SJCRH30 (cell line): ENCODE measurements around the gene LCN1. TPM values are rescaled to one million over a fixed set of nuclear protein-coding genes. Genes with fewer than 3 reads are reported as not detected.
"Not testable (repeated sequence)": the region's sequence is repeated elsewhere in the genome, so short reads cannot be mapped to it uniquely, and the experiment has no call there.

Experiments used
- DNase-seq, 2 experiments: peaks; one replicate each; pipeline ENCODE4 v3.0.0-alpha.2; 2015 to 2020
- H3K27ac ChIP-seq: fragments of 250-450 bp; sonication (Bioruptor Pico); 2 replicates; pipeline ENCODE4 v1.5.1; 2020; ENCODE audit warnings: mild to moderate bottlenecking, moderate library complexity
- H3K27me3 ChIP-seq: fragments of 250-450 bp; sonication (Bioruptor Pico); 2 replicates; pipeline ENCODE4 v1.5.1; 2020; ENCODE audit warnings: mild to moderate bottlenecking, moderate library complexity
- H3K36me3 ChIP-seq: fragments of 250-450 bp; sonication (Bioruptor Pico); 2 replicates; pipeline ENCODE4 v1.5.1; 2020; ENCODE audit warnings: mild to moderate bottlenecking, moderate library complexity
- H3K4me1 ChIP-seq: fragments of 250-450 bp; sonication (Bioruptor Pico); 2 replicates; pipeline ENCODE4 v1.5.1; 2020; ENCODE audit warnings: mild to moderate bottlenecking, moderate library complexity
- H3K4me3 ChIP-seq: fragments of 250-450 bp; sonication (Bioruptor Pico); 2 replicates; pipeline ENCODE4 v1.5.1; 2020; ENCODE audit warnings: mild to moderate bottlenecking, moderate library complexity
- H3K9me3 ChIP-seq: fragments of 250-450 bp; sonication (Bioruptor Pico); replicated peaks from 2 replicates; pipeline ENCODE4 v1.5.1; 2020; ENCODE audit warnings: mild to moderate bottlenecking, moderate library complexity
- total RNA-seq: library from RNA; depleted of rRNA; stranded (reverse); fragments of >200 nt; shearing (Covaris generic); gene quantifications from 2 replicates; pipeline ENCODE4 v1.2.3, GENCODE V29; 2014

Gene LCN1
- total RNA-seq, 1 experiment from 2014 or later = not detected

DNA sequence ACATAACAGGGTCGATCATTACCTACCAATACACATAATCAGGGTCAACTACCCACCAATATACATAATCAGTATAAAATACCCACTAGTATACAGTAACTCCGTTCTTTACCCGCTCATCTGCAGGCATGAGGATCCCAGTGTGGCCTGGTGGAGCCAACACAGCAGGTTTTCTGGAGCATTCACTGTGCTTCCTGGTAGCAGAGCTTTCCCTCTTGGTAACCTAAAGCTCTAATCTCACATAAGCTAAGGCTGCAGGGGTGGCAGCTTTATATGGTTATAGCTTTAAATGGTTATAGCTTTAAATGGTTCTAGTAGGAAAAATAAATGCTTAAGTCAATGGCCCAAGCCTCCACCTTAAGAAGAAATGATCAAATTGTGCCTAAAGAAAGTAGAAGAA, 11.9 kb downstream of the LCN1 start:
- Histone ChIP-seq H3K9me3 (no peaks in the 10 kb centered on the region), H3K4me1 (no peaks in the 10 kb centered on the region), H3K4me3 (no peak overlapping the region), H3K36me3 (no peaks in the 10 kb centered on the region), H3K27me3 (peaks cover 17% of the 10 kb centered on the region), H3K27ac (no peak overlapping the region)
- DNase-seq = no peak

DNA sequence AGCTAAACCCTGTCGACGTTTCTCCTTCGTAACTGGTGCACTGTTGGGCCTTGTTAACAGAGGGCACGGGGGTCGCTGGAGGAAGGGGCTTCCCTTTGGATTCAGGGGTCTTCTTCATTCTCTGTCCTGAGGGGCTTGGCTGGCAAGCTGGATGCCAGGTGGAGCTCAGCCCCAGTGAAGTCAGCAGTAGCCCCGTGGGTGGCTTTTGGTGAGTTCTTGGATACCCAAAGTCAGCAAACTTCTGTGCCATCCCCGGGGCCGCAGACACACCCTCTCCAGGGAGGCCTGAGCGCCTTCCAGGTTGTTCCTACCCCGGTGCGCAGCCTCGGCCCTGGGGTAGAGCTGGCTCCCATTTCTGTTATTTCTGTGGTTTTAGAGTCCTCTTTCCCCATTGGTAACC, 12.4 kb downstream of the LCN1 start:
- no peak overlapping the region for H3K27ac ChIP-seq
- H3K36me3 ChIP-seq = no peaks in the 10 kb centered on the region
- H3K4me1 ChIP-seq = no peaks in the 10 kb centered on the region
- H3K4me3 ChIP-seq = no peak overlapping the region
- H3K27me3 ChIP-seq = peaks cover 14% of the 10 kb centered on the region
- no peak for DNase-seq
- H3K9me3 ChIP-seq = no peaks in the 10 kb centered on the region

DNA sequence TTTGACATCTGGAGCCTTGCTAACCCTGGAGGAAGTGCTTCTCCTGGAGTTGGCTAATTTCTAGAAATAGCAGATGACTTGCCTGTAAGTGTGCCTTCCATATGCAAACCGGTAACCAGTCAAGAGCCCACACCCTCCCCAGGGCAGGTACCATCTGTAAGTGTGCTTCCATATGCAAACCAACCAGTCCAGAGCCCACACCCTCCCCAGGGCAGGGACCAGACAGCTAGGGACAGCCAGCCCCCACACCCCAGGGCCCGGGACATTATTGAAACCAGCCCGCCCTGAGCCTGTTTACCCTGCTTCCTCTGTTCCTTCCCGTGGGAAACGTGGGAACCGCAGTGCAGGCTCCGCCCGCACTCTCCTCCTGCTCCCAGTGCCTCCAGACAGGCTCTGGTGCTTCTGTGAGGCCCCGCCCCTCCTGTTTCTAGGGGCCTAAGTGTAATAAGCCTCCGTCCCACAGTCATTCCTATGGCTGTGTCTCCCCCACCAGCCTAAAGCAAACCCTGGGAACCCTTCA, 13.0 kb downstream of the LCN1 start:
- not testable (repeated sequence) for H3K27ac ChIP-seq, H3K4me1 ChIP-seq, H3K36me3 ChIP-seq, H3K9me3 ChIP-seq, DNase-seq, H3K4me3 ChIP-seq
- H3K27me3 ChIP-seq = peaks cover 12% of the 10 kb centered on the region

DNA sequence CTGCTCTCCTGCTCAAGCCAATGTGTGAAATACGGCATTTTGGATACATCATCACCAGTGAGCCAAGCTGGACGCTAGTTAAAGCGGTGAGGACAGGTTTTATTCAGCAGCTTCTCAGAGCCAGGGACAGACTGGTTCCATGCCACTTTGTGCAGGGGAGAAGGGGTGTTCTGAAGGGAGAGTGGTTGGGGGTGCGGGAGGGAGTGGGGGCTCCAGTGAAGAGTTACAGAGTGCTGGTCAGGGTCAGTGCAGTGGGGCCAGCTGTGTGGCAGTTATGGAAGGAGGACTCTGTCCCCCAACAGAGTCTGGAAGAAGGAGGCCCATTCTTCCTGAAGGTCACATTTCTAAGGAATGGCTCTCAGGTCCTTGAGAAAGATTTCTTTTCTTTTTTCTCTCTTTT, 13.6 kb downstream of the LCN1 start:
- DNase-seq, H3K4me3 ChIP-seq, H3K27ac ChIP-seq, H3K36me3 ChIP-seq, H3K9me3 ChIP-seq, H3K4me1 ChIP-seq: not testable (repeated sequence)
- peaks cover 12% of the 10 kb centered on the region for H3K27me3 ChIP-seq

DNA sequence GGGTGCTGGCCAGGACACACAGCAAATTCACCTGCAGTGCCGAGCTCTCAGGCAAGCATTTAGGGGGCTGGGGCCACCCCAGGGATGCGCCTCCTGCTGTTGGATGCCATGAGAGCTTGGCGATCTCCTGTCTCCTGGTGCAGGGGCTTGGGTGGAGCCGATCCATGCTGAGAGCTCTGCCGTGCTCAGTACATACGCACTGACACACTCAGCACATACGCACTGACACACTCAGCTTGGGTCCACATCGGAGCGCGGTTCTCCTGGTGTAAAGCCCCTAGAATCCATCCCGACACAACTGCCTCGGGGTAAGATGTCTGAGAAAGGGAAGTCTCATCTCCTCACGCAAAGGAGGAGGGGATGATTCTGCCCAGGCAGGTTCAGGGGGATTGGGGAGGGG, 14.4 kb downstream of the LCN1 start:
- H3K4me1 ChIP-seq, H3K27ac ChIP-seq, H3K27me3 ChIP-seq, H3K36me3 ChIP-seq, H3K4me3 ChIP-seq, H3K9me3 ChIP-seq, DNase-seq: not testable (repeated sequence)

DNA sequence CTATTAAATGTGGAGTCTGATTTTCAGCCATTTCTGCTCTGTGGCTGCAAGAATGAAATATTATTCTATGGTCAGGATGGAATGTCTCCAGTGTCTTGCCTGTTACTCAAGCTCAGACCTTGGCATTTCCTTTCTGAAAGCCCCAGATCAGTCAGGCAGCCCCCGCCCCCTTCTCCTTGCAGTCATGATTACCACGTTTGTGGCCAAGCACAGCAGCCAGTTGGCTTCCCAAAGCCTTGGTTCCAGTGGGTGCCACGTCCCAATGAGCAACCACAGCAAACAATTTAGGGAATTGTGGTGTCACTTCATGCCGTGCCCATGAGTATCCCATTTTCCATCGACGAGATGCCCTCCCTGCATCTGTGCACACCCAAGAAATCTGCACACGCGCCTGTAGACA, 15.0 kb downstream of the LCN1 start:
- no peaks in the 10 kb centered on the region for H3K9me3 ChIP-seq
- H3K27ac ChIP-seq = no peak overlapping the region
- H3K4me1 ChIP-seq = no peaks in the 10 kb centered on the region
- H3K36me3 ChIP-seq = no peaks in the 10 kb centered on the region
- peaks cover 6% of the 10 kb centered on the region; the same call in 1 of the 2 replicates for H3K27me3 ChIP-seq
- H3K4me3 ChIP-seq = no peak overlapping the region
- DNase-seq = no peak

DNA sequence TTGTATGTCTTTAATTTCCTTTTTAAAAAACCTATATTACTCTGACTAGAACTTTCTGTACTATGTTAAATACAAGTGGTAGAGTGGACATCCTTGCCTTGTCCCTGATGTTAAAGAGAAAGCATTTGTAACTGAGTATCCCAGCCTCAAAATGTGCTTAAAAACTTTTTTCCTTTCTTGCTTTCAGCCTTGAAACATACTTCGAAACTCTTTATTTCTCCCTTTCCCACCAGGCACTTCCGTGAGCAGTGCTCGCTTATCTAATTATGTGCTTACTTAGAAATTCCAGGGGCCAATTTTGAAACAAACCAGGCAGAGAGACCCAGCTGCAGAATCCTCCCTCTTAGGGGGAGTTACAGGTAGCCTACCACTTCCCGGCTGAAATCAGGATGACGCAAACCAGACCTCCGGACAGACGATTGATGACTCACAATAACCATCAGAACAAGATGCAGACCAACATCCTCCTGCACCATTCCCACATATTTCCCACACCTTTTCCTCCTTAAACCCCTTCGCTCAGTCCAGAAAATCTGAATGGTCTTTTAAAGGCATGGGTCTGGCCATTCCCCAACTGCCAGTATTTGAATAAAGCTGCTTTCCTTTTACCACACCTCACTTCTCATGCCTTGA, 22.1 kb downstream of the LCN1 start:
- H3K27ac ChIP-seq, H3K36me3 ChIP-seq, H3K9me3 ChIP-seq, H3K4me1 ChIP-seq, DNase-seq, H3K27me3 ChIP-seq, H3K4me3 ChIP-seq: not testable (repeated sequence)

DNA sequence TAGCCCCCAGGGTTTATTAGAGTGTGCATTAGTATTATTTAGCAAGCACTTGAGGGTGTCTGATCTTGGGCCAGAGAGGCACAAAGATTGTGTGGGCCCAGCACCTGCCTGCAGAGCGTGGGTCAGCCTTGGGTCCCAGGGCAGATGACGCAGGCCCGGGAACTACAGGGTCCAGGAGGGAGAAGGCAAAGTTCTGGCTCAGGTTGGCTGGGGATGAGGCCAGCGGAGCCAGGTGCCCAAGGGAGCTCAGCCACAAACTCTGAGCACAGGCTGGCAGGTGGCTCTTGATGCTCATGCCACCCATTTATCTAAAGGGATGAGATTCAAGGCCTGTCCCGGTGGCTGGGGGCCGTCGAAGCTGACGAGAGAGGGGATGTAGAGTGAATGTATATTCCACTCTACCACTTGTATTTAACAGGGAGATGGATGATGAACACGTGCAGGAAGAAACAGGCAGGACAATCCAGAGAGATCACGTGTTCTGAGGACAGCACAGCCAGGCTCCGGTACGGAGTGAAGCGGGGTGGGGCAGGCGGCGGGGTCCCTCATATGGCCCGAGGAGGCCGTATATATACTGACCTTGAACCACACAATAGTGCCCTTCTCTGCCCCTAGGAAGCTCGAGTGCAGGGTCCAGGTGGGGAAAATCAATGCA, 23.9 kb downstream of the LCN1 start:
- Histone ChIP-seq H3K4me3 (no peak overlapping the region), H3K27ac (no peak overlapping the region), H3K9me3 (no peaks in the 10 kb centered on the region), H3K27me3 (peaks cover 10% of the 10 kb centered on the region; the same call in 1 of the 2 replicates), H3K36me3 (no peaks in the 10 kb centered on the region), H3K4me1 (no peaks in the 10 kb centered on the region)
- DNase-seq = no peak

DNA sequence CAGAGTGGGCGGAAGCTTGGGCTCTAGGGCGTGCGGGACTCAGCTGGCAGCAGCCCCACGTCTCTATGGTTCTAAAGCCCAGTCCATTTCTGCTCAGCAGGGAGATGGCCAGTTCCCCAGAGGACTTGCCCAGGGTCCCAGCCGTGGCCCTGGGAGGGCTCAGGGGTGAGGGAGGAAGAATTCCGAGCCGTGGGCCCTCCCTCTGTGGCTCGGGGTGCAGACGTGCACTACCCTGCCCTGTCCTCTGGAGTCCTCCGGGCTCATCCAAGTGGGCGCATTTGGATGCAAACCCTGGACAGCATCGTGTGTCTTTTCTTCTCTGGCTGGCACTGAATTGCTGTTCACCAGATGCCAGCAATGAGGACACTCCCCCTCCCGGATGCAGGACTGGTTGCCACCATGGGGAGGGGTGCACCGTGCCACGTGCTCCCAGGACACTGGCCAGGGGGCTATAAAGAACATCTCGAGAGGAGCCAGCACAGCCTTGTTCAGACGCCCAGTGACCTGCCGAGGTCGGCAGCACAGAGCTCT, 24.5 kb downstream of the LCN1 start, which contains the start of gene OBP2A:
OBP2A (plus strand) TSS at position 481 of the 531 bp plus-strand sequence. CDS start 55 bp downstream, outside the sequence.
- DNase-seq, H3K27ac ChIP-seq, H3K4me3 ChIP-seq, H3K4me1 ChIP-seq, H3K9me3 ChIP-seq, H3K36me3 ChIP-seq: not testable (repeated sequence)
- H3K27me3 ChIP-seq = peaks cover 16% of the 10 kb centered on the region

DNA sequence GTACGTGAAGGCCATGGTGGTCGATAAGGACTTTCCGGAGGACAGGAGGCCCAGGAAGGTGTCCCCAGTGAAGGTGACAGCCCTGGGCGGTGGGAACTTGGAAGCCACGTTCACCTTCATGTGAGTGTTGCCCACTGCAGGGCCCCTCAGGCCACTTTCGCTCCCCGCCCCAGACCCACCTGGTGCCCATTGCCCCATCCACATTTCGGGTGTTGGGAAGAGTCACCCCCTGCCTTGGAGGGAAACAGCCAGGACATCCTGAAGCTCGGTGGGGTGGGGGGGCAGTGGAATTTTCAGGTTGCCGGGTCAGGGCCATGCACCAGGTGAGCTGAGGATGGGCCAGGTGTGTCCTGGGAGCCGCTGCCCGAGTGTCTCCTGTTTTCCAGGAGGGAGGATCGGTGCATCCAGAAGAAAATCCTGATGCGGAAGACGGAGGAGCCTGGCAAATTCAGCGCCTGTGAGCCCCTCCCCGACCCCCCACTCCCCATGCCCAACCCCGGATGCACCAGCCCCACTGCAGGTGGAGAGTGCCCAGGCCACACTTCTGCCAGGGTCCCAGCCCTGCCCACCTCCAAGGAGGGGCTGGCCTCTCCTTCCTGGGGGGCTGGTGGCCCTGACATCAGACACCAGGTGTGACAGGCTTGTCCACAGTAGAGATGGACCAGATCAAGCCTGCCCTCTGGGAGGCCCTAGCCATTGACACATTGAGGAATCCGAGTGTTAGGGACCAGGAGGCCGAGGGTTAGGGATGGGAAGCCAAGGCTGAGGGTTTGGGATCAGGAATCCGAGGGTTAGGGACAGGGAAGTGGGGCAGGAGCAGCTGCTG, 25.8 kb downstream of the LCN1 start:
- H3K36me3 ChIP-seq, H3K27ac ChIP-seq, H3K9me3 ChIP-seq, DNase-seq, H3K4me3 ChIP-seq, H3K4me1 ChIP-seq: not testable (repeated sequence)
- peaks cover 21% of the 10 kb centered on the region for H3K27me3 ChIP-seq

DNA sequence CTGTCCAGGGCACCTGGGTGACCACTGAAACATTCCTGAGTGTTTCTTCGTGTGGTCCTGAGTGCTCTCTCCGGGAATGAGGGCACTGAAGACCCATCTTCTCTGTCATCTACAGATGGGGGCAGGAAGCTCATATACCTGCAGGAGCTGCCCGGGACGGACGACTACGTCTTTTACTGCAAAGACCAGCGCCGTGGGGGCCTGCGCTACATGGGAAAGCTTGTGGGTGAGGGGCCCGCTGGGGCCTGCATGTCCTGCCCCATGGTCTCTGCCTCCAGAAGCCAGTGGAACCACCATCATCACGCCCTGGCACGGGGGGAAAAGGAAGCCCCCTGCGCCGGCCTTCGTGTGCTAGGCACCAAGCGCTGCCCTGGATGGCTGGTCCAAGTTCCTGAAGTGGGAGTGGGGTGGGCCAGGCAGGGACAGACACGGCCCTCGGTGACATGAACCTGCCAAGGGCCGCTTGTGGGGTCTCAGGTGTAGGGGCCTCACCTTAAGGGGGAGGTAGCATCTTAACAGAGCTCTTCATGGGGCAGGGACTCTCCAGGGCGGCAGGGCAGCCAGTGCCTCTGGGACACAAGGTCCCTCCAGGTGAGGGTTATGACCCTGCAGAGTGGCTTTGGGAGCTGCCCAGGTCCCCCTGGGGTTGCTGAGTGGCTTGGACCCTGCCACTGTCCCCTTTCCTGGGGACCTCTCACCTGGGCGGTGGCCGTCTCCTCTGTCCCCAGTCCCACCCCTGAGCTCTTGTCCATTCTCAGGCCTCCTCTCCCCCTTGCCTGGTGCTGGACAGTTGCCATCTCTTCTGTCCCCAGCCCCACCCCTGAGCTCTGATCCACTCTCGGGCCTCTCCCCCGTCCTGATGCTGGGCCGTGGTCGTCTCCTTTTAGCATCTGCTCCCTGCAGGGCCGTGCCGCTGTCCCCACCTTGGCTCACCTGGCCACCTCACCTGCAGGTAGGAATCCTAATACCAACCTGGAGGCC, 26.8 kb downstream of the LCN1 start:
- Histone ChIP-seq H3K9me3 (no peaks in the 10 kb centered on the region), H3K27ac (no peak overlapping the region), H3K4me1 (no peaks in the 10 kb centered on the region), H3K4me3 (no peak overlapping the region), H3K36me3 (no peaks in the 10 kb centered on the region), H3K27me3 (peaks cover 21% of the 10 kb centered on the region)
- DNase-seq = no peak

DNA sequence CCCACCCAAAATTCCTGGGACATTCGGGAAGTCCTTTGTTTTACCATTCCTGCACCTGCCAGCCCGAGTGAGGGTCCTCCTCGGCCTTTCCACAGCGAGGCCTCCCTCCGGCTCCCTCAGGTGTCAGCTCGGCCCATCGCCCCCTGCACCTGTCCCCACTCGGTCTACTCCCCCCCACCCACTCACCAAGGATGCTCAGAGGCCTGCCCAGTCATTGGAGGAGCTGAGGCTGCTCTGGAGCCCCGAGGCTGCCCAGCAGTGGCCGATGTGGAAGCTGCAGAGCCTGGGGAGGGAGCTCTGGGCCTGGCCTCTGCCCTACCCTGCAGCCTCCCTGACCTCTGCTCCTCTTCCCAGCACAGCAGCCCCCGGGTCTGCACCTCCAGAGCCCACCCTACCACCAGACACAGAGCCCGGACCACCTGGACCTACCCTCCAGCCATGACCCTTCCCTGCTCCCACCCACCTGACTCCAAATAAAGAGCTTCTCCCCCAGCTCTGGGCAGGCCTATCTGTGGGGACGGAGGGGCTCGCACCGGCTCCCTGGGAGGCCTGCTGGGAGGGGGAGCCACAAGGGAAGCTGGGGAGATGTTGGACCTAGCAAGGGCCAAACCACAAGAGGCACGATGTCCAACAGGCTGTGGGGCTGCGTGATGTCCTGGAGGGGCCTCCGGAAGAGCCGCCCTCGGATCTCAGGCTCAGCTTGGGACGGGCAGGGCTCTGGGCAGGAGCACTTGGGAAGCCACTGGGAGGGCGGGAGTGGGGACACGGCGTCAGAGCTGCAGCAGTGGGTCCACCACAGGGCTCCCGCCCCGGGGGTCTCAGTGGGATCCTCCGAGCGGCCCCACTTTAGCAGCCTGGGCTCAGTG, 28.5 kb downstream of the LCN1 start:
- not testable (repeated sequence) for H3K4me3 ChIP-seq, H3K4me1 ChIP-seq, H3K9me3 ChIP-seq, H3K27ac ChIP-seq, H3K36me3 ChIP-seq, DNase-seq
- H3K27me3 ChIP-seq = peaks cover 21% of the 10 kb centered on the region

DNA sequence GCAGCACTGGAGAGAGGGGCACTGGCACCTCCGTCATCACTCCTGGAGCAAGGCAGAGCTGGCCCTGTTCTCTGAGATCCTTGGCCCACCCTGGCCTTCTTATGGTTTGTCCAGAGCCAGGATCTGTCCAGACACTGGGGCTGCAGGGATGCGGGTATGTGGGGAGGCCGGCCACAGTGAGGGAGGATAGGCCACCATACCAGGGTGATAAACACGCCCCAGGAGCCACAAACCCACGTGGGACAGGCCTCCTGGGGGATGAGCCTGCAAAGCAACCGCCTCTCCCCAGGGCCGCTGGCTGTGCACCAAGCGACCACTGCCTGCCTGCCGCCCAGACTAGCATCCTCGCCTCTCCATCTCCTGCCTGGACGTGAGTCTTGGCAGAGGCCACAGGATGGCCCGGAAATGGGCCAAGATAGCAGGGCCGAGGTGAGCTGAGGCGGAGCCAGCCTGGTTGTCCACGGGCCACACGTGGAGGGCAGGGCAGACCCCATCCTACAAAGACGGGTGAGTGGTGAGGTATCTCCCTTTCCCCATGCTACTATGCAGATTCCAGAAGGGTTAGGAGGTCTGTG, 29.2 kb downstream of the LCN1 start:
- no peaks in the 10 kb centered on the region for H3K36me3 ChIP-seq
- H3K27ac ChIP-seq = no peak overlapping the region
- peaks cover 28% of the 10 kb centered on the region for H3K27me3 ChIP-seq
- H3K9me3 ChIP-seq = no peaks in the 10 kb centered on the region
- H3K4me3 ChIP-seq = no peak overlapping the region
- no peaks in the 10 kb centered on the region for H3K4me1 ChIP-seq
- DNase-seq = no peak
